NCI-H524 (cell line): ENCODE results near the gene TRAK1.
A peak's percentile ranks its signal among the peaks of the same experiment; 100 is the strongest.

ENCODE experiments used
- DNase-seq, 2 experiments: peaks; one replicate each; lab custom pipeline; 2025; lab: John Stamatoyannopoulos, UW

Gene TRAK1

GRCh38 chr3:42122261-42123011 is 31.3 kb downstream of the TRAK1 start:
- DNase-seq = no peak

- no peak for DNase-seq
Observed at GRCh38 chr3:42123012-42123581, 31.9 kb downstream of the TRAK1 start.

GRCh38 chr3:42123824-42124658 is 32.9 kb downstream of the TRAK1 start:
- DNase-seq = no peak

- DNase-seq = no peak
Observed at GRCh38 chr3:42127226-42127625, 36.1 kb downstream of the TRAK1 start.

GRCh38 chr3:42128526-42128925 is 37.4 kb downstream of the TRAK1 start:
- no peak for DNase-seq

GRCh38 chr3:42129014-42129953 is 38.1 kb downstream of the TRAK1 start:
- DNase-seq = no peak

- DNase-seq = no peak
Observed at GRCh38 chr3:42130007-42130328, 38.8 kb downstream of the TRAK1 start.

- DNase-seq = no peak
Observed at GRCh38 chr3:42130329-42131070, 39.3 kb downstream of the TRAK1 start.

- DNase-seq = no peak
Observed at GRCh38 chr3:42133500-42134298, 42.5 kb downstream of the TRAK1 start.

- DNase-seq = no peak
Observed at GRCh38 chr3:42134867-42135464, 43.8 kb downstream of the TRAK1 start.

GRCh38 chr3:42139621-42140453 is 48.7 kb downstream of the TRAK1 start:
- no peak for DNase-seq

- no peak for DNase-seq
Observed at GRCh38 chr3:42140665-42141203, 49.6 kb downstream of the TRAK1 start.

- no peak for DNase-seq
Observed at GRCh38 chr3:42143440-42143839, 52.3 kb downstream of the TRAK1 start.

- DNase-seq = no peak
Observed at GRCh38 chr3:42144209-42144608, 53.1 kb downstream of the TRAK1 start.

- no peak for DNase-seq
Observed at GRCh38 chr3:42148086-42148848, 57.1 kb downstream of the TRAK1 start.

- DNase-seq = peak; percentile 40 to 69
Observed at GRCh38 chr3:42148982-42149432, 57.9 kb downstream of the TRAK1 start.

GRCh38 chr3:42149532-42149931 is 58.4 kb downstream of the TRAK1 start:
- no peak for DNase-seq

- no peak for DNase-seq
Observed at GRCh38 chr3:42149975-42150374, 58.8 kb downstream of the TRAK1 start.
